Activated CD8-positive, alpha-beta T cell treated with anti-CD3 and anti-CD28 coated beads for 36 hours (primary cell): Measurements from ENCODE around the gene CEP44. TPM values are rescaled to one million over a fixed set of nuclear protein-coding genes. Genes with fewer than 3 reads are reported as not detected.

Experiments used
- ATAC-seq: fragments of 200-7000 bp; cut with Tn5 transposase; one replicate; pipeline ENCODE4 v1.10.0; 2021; ENCODE audit warnings: mild to moderate bottlenecking, moderate library complexity
- CTCF ChIA-PET: fragments of 350-600 bp; sonication (Branson Sonifier 250); formaldehyde crosslinking; loops from one replicate; lab custom pipeline; 2021; ENCODE audit warnings: antibody characterized with exemption; lab: Charles Lee
- POLR2A ChIA-PET: fragments of 350-600 bp; sonication (Branson Sonifier 250); formaldehyde crosslinking; loops from one replicate; lab custom pipeline; 2021; ENCODE audit warnings: antibody characterized with exemption; lab: Charles Lee
- DNase-seq: peaks from one replicate; pipeline ENCODE4 v3.0.0-alpha.2; 2020
- H3K27ac Mint-ChIP-seq: one replicate; pipeline ENCODE4 v1.8.0; 2021; ENCODE audit warnings: mild to moderate bottlenecking, mixed read lengths
- H3K27me3 Mint-ChIP-seq: one replicate; pipeline ENCODE4 v1.8.0; 2021; ENCODE audit warnings: mixed read lengths
- H3K36me3 Mint-ChIP-seq: one replicate; pipeline ENCODE4 v1.8.0; 2021; ENCODE audit warnings: low read depth, mixed read lengths
- H3K4me1 Mint-ChIP-seq: one replicate; pipeline ENCODE4 v1.8.0; 2021; ENCODE audit warnings: low read depth, mixed read lengths
- H3K4me3 Mint-ChIP-seq: one replicate; pipeline ENCODE4 v1.8.0; 2021; ENCODE audit warnings: mild to moderate bottlenecking, moderate library complexity, mixed read lengths
- H3K9me3 Mint-ChIP-seq: one replicate; pipeline ENCODE4 v1.8.0; 2021; ENCODE audit warnings: mixed read lengths
- CTCF ChIP-seq: fragments of 200-600 bp; IDR thresholded peaks from one replicate; pipeline ENCODE4 v1.8.0; 2022; ENCODE audit warnings: antibody characterized with exemption, mild to moderate bottlenecking
- intact Hi-C: fragments of 100-400 bp; cut with micrococcal nuclease; formaldehyde crosslinking; loops from one replicate; pipeline ENCODE4 v1.10.0; 2022
- total RNA-seq, 2 experiments: library from RNA; stranded (reverse); gene quantifications; one replicate each; pipeline ENCODE4 v1.2.3, GENCODE V29; 2021

Gene CEP44
- total RNA-seq = 10 to 100 TPM; 29.3 to 30.2 TPM

GRCh38 chr4:174283507-174284471 lies at the start of gene CEP44, which contains the start of gene FBXO8:
Gene CEP44, plus strand, starts transcription at chr4:174283911. Its CDS starts 15,211 bp downstream, at chr4:174299122.
Gene FBXO8, minus strand, starts transcription at chr4:174283667. Its CDS starts 20,575 bp downstream, at chr4:174263092.
- DNase-seq = peak; percentile 71
- CTCF ChIA-PET = interaction anchor here (0.9 to 1.5 kb wide), 2 partner anchors 16 to 18 kb away, joined by 3 to 5 read pairs; no protein-coding TSS in a partner anchor
- intact Hi-C loops = no loop called here
- no peaks in the 10 kb centered on the region for H3K9me3 Mint-ChIP-seq
- no peak for TF ChIP-seq CTCF
- ATAC-seq = peak; percentile 64
- H3K27me3 Mint-ChIP-seq = no peaks in the 10 kb centered on the region
- peak within 1 kb of the TSS; percentile 99 for H3K27ac Mint-ChIP-seq
- POLR2A ChIA-PET = interaction anchor here (0.9 to 1.3 kb wide), 4 partner anchors 8 to 34 kb away, joined by 3 to 7 read pairs (median 4); no protein-coding TSS in a partner anchor
- H3K4me1 Mint-ChIP-seq = peaks cover 68% of the 10 kb centered on the region
- H3K36me3 Mint-ChIP-seq = peaks cover 13% of the 10 kb centered on the region
- peak within 1 kb of the TSS; percentile 98 for H3K4me3 Mint-ChIP-seq

GRCh38 chr4:174236359-174236758 lies 47.4 kb upstream of the CEP44 start:
- CTCF ChIA-PET = no interaction called here
- no peaks in the 10 kb centered on the region for H3K4me1 Mint-ChIP-seq
- no peaks in the 10 kb centered on the region for H3K27me3 Mint-ChIP-seq
- ATAC-seq = no peak
- DNase-seq = no peak
- no peak overlapping the region for H3K4me3 Mint-ChIP-seq
- no peaks in the 10 kb centered on the region for H3K9me3 Mint-ChIP-seq
- POLR2A ChIA-PET = no interaction called here
- intact Hi-C loops = no loop called here
- TF ChIP-seq CTCF = no peak
- peaks cover 4% of the 10 kb centered on the region for H3K36me3 Mint-ChIP-seq
- H3K27ac Mint-ChIP-seq = no peak overlapping the region

GRCh38 chr4:174241162-174241561 lies 42.5 kb upstream of the CEP44 start:
- DNase-seq (no peak), ATAC-seq (no peak)
- no peaks in the 10 kb centered on the region for H3K9me3 Mint-ChIP-seq
- H3K4me1 Mint-ChIP-seq = no peaks in the 10 kb centered on the region
- H3K4me3 Mint-ChIP-seq = no peak overlapping the region
- H3K27ac Mint-ChIP-seq = no peak overlapping the region
- TF ChIP-seq CTCF = no peak
- CTCF ChIA-PET = no interaction called here
- POLR2A ChIA-PET = interaction anchor here (0.6 kb wide), 1 partner anchor 1564 kb away, joined by 3 read pairs; no protein-coding TSS in a partner anchor
- no peaks in the 10 kb centered on the region for H3K27me3 Mint-ChIP-seq
- intact Hi-C loops = no loop called here
- H3K36me3 Mint-ChIP-seq = peaks cover 4% of the 10 kb centered on the region

GRCh38 chr4:174244441-174244840 lies 39.3 kb upstream of the CEP44 start:
- no peak for DNase-seq
- H3K4me1 Mint-ChIP-seq = no peaks in the 10 kb centered on the region
- no peak overlapping the region for H3K4me3 Mint-ChIP-seq
- CTCF ChIA-PET = no interaction called here
- no peaks in the 10 kb centered on the region for H3K36me3 Mint-ChIP-seq
- no peaks in the 10 kb centered on the region for H3K27me3 Mint-ChIP-seq
- ATAC-seq = no peak
- H3K27ac Mint-ChIP-seq = no peak overlapping the region
- H3K9me3 Mint-ChIP-seq = no peaks in the 10 kb centered on the region
- intact Hi-C loops = no loop called here
- POLR2A ChIA-PET = no interaction called here
- TF ChIP-seq CTCF = no peak

GRCh38 chr4:174245714-174246113 lies 38.0 kb upstream of the CEP44 start:
- Mint-ChIP-seq H3K9me3 (no peaks in the 10 kb centered on the region), H3K4me3 (no peak overlapping the region), H3K36me3 (no peaks in the 10 kb centered on the region), H3K27me3 (no peaks in the 10 kb centered on the region), H3K27ac (no peak overlapping the region), H3K4me1 (no peaks in the 10 kb centered on the region)
- ChIA-PET CTCF (no interaction called here), POLR2A (no interaction called here)
- DNase-seq (no peak), ATAC-seq (no peak)
- no peak for TF ChIP-seq CTCF
- intact Hi-C loops = no loop called here
